Ectodermal cell (in vitro differentiated cells): ENCODE data around the gene SPARCL1.
"Not testable (repeated sequence)": the region's sequence is repeated elsewhere in the genome, so short reads cannot be mapped to it uniquely, and the experiment has no call there.

Experiments
- H3K27ac ChIP-seq: 2 replicates; pipeline ENCODE4 v1.7.0; 2013; ENCODE audit warnings: mild to moderate bottlenecking, low read depth, low read length; ENCODE audit not compliant: insufficient read depth, poor library complexity, severe bottlenecking
- H3K27me3 ChIP-seq: 2 replicates; pipeline ENCODE4 v1.7.0; 2013; ENCODE audit warnings: mild to moderate bottlenecking, low read length; ENCODE audit not compliant: insufficient read depth, control insufficient read depth, poor library complexity, severe bottlenecking
- H3K36me3 ChIP-seq: one replicate; pipeline ENCODE4 v1.7.0; 2013; ENCODE audit warnings: low read length; ENCODE audit not compliant: control insufficient read depth, insufficient read depth
- H3K4me1 ChIP-seq: one replicate; pipeline ENCODE4 v1.7.0; 2013; ENCODE audit warnings: low read length; ENCODE audit not compliant: control insufficient read depth, insufficient read depth
- H3K4me3 ChIP-seq: 2 replicates; pipeline ENCODE4 v1.7.0; 2013; ENCODE audit warnings: low read depth, low read length, control low read depth; ENCODE audit not compliant: insufficient read depth
- H3K9me3 ChIP-seq: 2 replicates; pipeline ENCODE4 v1.7.0; 2013; ENCODE audit warnings: mild to moderate bottlenecking, low read length, moderate library complexity; ENCODE audit not compliant: control insufficient read depth
- WGBS, 2 experiments: methylation state at CpG; one replicate each; pipeline ENCODE4 v1.1.7; 2013; ENCODE audit warnings: missing lambda C conversion rate in 2 of 2; 5-methylcytosine and 5-hydroxymethylcytosine counted together

Gene SPARCL1

DNA sequence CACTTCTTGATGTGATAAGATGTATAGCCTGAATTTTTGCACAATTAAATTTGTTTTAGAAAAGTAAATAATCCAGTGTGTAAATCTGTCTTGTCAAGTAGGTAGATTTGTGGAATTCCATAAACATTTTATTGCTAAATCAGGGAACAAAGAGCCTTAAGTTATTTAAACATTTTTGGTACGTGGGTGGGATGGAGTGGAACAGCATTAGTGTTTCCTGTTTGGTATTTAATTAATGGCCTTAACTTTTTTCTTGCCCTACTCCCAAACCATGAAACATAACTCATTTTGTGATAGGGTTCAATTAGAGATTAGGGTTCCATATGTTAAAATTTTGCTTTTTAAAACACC lies 101.7 kb downstream of the SPARCL1 start:
- H3K4me1 ChIP-seq = no peaks in the 10 kb centered on the region
- WGBS, 2 experiments = 83 to 100% methylated on average over 1 of the region's 1 CpG
- H3K27me3 ChIP-seq = no peaks in the 10 kb centered on the region
- no peak overlapping the region for H3K27ac ChIP-seq
- H3K9me3 ChIP-seq = no peaks in the 10 kb centered on the region
- H3K4me3 ChIP-seq = no peak overlapping the region
- H3K36me3 ChIP-seq = no peaks in the 10 kb centered on the region

DNA sequence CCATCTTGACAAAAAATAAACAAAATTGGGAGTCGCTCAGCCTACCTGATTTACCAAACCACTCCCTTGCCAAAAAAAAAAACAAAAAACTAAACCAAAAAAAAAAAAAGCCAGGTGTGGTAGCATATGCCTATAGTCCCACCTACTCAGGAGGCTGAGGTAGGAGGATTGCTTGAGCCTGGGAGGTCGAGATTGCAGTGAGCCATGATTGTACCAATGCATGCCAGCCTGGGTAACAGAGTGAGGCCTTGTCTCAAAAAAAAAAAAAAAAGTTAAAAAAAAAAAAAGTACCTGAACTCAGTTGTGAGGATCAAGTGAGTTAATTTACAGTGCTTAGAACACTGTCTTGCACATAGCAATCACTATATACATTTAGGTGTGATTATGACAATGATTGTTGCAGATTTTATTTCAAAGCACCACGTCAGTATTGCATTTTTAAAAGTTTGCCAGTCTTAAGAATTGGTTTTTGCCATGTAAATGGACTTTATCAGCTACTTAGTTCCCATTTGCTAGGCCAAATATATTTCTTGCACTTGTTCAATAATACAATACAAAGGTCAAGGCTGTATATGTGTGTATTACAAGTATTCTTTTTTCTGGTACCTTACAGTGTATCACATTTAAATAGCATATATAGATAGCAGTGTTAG lies 102.2 kb downstream of the SPARCL1 start:
- no peak overlapping the region for H3K27ac ChIP-seq
- no peaks in the 10 kb centered on the region for H3K27me3 ChIP-seq
- 72 to 88% methylated on average over 2 to 3 of the region's 3 CpGs for WGBS, 2 experiments
- H3K4me1 ChIP-seq = no peaks in the 10 kb centered on the region
- no peaks in the 10 kb centered on the region for H3K36me3 ChIP-seq
- H3K9me3 ChIP-seq = no peaks in the 10 kb centered on the region
- H3K4me3 ChIP-seq = no peak overlapping the region

GRCh38 chr4:87425711-87426110 lies 103.5 kb downstream of the SPARCL1 start:
- no peak overlapping the region for H3K4me3 ChIP-seq
- 95 to 96% methylated on average over 2 of the region's 2 CpGs for WGBS, 2 experiments
- H3K36me3 ChIP-seq = no peaks in the 10 kb centered on the region
- H3K27me3 ChIP-seq = no peaks in the 10 kb centered on the region
- H3K9me3 ChIP-seq = no peaks in the 10 kb centered on the region
- H3K4me1 ChIP-seq = peaks cover 2% of the 10 kb centered on the region
- H3K27ac ChIP-seq = no peak overlapping the region

DNA sequence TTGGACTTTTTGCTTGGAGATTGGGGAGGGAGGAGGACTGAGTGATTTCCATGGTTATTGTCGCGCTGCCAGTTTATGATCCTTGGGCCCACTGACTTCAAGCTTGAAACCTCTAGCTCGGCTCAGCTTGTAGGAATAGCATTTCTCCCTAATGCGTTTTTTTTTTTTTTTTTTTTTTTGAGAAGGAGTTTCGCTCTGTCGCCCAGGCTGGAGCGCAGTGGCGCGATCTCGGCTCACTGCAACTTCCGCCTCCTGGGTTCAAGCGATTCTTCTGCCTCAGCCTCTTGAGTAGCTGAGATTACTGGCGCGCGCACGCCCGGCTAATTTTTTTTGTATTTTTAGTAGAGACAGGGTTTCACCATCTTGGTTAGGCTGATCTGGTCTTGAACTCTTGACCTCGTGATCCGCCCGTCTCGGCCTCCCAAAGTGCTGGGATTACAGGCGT lies 105.1 kb downstream of the SPARCL1 start:
- not testable (repeated sequence) for H3K27me3 ChIP-seq, H3K4me3 ChIP-seq, H3K4me1 ChIP-seq, H3K9me3 ChIP-seq, H3K36me3 ChIP-seq, H3K27ac ChIP-seq
- 94% methylated on average over 20 to 22 of the region's 22 CpGs for WGBS, 2 experiments
